Right atrium auricular region (tissue), 2 donors: ENCODE data around the gene CORO2B. TPM values are rescaled to one million over a fixed set of nuclear protein-coding genes. Genes with fewer than 3 reads are reported as not detected.
"Not testable (repeated sequence)": the region's sequence is repeated elsewhere in the genome, so short reads cannot be mapped to it uniquely, and the experiment has no call there.

Experiments
- DNase-seq: peaks from one replicate; pipeline ENCODE4 v3.0.0-alpha.2; 2019; ENCODE audit warnings: low spot score
- H3K27ac ChIP-seq, 2 donors: fragments of 200-600 bp; sonication (generic); 1 replicate in 1 of 2; 2 replicates in 1 of 2; pipeline ENCODE4 v1.5.1; 2016 to 2019
- H3K27me3 ChIP-seq, 2 donors: fragments of 200-600 bp; sonication (generic); one replicate each; pipeline versions ENCODE4 v1.5.1 to v1.6.0; 2017 to 2019
- H3K36me3 ChIP-seq: fragments of 200-600 bp; sonication (generic); one replicate; pipeline ENCODE4 v1.5.1; 2016
- H3K4me1 ChIP-seq, 2 donors: fragments of 200-600 bp; sonication (generic); one replicate each; pipeline versions ENCODE4 v1.5.1 to v1.6.0; 2017 to 2019
- H3K4me3 ChIP-seq, 2 donors: fragments of 200-600 bp; sonication (generic); 1 replicate in 1 of 2; 2 replicates in 1 of 2; pipeline ENCODE4 v1.5.1; 2017 to 2019; ENCODE audit warnings: mild to moderate bottlenecking in 1 of 2, moderate library complexity in 1 of 2
- H3K9me3 ChIP-seq, 2 donors: fragments of 200-600 bp; sonication (generic); one replicate each; pipeline ENCODE4 v1.5.1; 2019
- total RNA-seq, 2 donors: library from RNA; depleted of rRNA; stranded (reverse); fragments of >200 nt; gene quantifications; one replicate each; pipeline ENCODE4 v1.1.0, GENCODE V29; 2016
- TF ChIP-seq, protein P1 (sequence below), 2 donors: fragments of 200-600 bp; sonication (generic); IDR thresholded peaks; one replicate each; pipeline ENCODE4 v1.5.1; 2019; ENCODE audit warnings: antibody characterized with exemption in 2 of 2

The CORO2B gene
- total RNA-seq, 2 donors from 2014 or later: 6.0 to 9.7 TPM

GRCh38 chr15:68749365-68749764 is 170.6 kb downstream of the CORO2B start:
- Histone ChIP-seq H3K27ac (no peak overlapping the region), H3K4me3 (no peak overlapping the region), H3K36me3 (no peaks in the 10 kb centered on the region), H3K4me1 (no peaks in the 10 kb centered on the region), H3K27me3 (no peaks in the 10 kb centered on the region), H3K9me3 (no peaks in the 10 kb centered on the region)
- DNase-seq: no peak
- TF ChIP-seq, protein P1, sequence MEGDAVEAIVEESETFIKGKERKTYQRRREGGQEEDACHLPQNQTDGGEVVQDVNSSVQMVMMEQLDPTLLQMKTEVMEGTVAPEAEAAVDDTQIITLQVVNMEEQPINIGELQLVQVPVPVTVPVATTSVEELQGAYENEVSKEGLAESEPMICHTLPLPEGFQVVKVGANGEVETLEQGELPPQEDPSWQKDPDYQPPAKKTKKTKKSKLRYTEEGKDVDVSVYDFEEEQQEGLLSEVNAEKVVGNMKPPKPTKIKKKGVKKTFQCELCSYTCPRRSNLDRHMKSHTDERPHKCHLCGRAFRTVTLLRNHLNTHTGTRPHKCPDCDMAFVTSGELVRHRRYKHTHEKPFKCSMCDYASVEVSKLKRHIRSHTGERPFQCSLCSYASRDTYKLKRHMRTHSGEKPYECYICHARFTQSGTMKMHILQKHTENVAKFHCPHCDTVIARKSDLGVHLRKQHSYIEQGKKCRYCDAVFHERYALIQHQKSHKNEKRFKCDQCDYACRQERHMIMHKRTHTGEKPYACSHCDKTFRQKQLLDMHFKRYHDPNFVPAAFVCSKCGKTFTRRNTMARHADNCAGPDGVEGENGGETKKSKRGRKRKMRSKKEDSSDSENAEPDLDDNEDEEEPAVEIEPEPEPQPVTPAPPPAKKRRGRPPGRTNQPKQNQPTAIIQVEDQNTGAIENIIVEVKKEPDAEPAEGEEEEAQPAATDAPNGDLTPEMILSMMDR (IDR thresholded peaks at IDR 0.05): no peak

GRCh38 chr15:68749793-68750192 is 171.0 kb downstream of the CORO2B start:
- no peak overlapping the region for H3K27ac ChIP-seq
- no peak overlapping the region for H3K4me3 ChIP-seq
- no peaks in the 10 kb centered on the region for H3K27me3 ChIP-seq
- H3K4me1 ChIP-seq: no peaks in the 10 kb centered on the region
- TF ChIP-seq, protein P1 (IDR thresholded peaks at IDR 0.05): no peak
- DNase-seq: no peak
- H3K36me3 ChIP-seq: no peaks in the 10 kb centered on the region
- H3K9me3 ChIP-seq: no peaks in the 10 kb centered on the region

DNA sequence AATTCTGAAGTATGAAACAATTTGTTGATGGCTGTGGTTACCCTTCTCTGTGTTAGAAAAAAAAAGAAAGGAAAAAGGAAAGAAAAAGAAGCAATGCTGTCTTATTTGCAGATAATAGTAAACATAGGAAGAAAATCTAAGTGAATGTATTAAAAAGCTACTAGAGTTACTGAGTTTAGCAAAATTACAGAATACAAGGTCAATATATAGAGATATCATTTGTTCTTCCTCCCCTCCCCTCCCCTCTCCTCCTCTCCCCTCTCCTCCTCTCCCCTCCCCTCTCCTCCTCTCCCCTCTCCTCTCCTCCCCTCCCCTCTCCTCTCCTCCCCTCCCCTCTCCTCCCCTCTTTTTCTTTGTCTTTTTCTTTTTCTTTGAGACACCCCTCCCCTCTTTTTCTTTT is 172.8 kb downstream of the CORO2B start:
- Histone ChIP-seq H3K9me3 (no peaks in the 10 kb centered on the region), H3K27ac (no peak overlapping the region), H3K27me3 (no peaks in the 10 kb centered on the region), H3K4me3 (no peak overlapping the region), H3K36me3 (no peaks in the 10 kb centered on the region), H3K4me1 (no peaks in the 10 kb centered on the region)
- TF ChIP-seq, protein P1 (IDR thresholded peaks at IDR 0.05): no peak
- no peak for DNase-seq

- no peak for DNase-seq
- Histone ChIP-seq H3K27ac (no peak overlapping the region), H3K4me3 (no peak overlapping the region), H3K27me3 (no peaks in the 10 kb centered on the region), H3K4me1 (no peaks in the 10 kb centered on the region), H3K36me3 (no peaks in the 10 kb centered on the region), H3K9me3 (no peaks in the 10 kb centered on the region)
- TF ChIP-seq, protein P1 (IDR thresholded peaks at IDR 0.05): no peak
Observed at GRCh38 chr15:68755731-68756130, 176.9 kb downstream of the CORO2B start.

- not testable (repeated sequence) for H3K4me1 ChIP-seq, H3K9me3 ChIP-seq, H3K27me3 ChIP-seq, H3K4me3 ChIP-seq, DNase-seq, H3K36me3 ChIP-seq, H3K27ac ChIP-seq
Observed at GRCh38 chr15:68759982-68760579, 181.3 kb downstream of the CORO2B start.

DNA sequence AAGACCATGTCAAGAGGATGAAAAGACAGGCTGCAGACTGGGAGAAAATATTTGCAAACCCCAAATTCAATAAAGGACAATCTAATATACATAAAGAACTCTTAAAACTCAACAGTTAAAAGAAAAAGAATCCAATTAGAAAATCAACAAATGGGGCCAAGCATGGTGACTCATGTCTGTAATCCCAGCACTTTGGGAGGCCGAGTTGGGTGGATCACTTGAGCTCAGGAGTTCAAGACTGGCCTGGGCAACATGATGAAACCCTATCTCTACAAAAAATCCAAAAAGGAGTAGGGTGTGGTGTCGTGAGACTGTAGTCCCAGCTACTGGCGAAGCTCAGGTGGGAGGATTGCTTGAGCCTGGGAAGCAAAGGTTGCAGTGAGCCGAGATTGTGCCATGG is 184.3 kb downstream of the CORO2B start:
- peak; percentile 40 for DNase-seq
- Histone ChIP-seq H3K4me3 (no peak overlapping the region), H3K4me1 (no peaks in the 10 kb centered on the region), H3K27me3 (no peaks in the 10 kb centered on the region), H3K9me3 (no peaks in the 10 kb centered on the region), H3K36me3 (no peaks in the 10 kb centered on the region), H3K27ac (no peak overlapping the region)
- TF ChIP-seq, protein P1 (IDR thresholded peaks at IDR 0.05): no peak
